GM18868 (cell line): ENCODE measurements around the gene LRMDA.

ENCODE experiments used
- ATAC-seq: cut with Tn5 transposase; IDR thresholded peaks from one replicate; pipeline ENCODE4 v1.9.1; 2021; ENCODE audit warnings: mild to moderate bottlenecking, moderate library complexity; ENCODE audit not compliant: unreplicated experiment

The LRMDA gene

DNA sequence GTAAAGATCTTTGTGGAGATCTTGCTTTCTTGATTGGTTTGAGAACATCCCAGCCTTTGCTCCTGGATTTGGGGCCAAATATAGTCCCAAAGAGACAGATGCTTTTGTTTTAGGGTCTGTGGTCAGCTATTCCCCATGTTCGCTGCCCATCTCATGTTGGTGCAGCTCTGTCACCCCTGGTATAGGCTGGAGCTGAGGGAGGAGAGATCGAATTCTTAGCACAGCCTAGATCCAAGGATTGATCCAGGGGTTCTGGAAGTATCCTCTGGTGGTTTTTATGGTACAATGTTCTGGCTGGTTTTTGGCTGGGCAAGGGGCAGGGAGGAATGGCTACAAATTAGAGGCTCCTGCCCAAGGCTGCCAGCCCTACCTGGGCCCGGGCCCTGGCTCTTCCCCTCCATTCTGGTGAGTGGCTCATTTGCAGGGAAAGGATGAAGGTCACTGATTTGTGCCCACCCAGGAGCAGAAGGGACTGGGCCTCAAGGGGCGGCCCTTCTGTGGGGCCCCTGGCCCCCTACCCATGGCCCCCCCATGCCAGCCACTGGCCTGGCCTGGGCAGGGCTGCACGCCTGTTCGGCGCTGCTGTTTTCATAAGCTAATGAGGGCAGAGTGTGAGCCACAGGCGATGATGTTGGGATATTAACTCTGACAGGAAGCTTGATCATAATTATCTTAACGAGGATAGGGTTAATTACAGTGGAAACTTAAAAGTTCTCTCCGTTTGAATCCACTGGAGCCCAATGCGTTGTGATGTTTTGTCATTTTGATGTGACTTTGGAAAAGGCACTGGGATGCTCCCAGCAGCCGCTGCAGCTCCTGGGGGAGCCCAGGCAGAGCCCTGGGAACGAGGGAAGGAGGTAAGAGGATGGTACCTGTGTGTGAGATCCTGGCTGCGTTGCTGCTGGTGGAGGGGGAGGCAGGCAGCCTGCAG lies 600.6 kb downstream of the LRMDA start:
- ATAC-seq = no peak

DNA sequence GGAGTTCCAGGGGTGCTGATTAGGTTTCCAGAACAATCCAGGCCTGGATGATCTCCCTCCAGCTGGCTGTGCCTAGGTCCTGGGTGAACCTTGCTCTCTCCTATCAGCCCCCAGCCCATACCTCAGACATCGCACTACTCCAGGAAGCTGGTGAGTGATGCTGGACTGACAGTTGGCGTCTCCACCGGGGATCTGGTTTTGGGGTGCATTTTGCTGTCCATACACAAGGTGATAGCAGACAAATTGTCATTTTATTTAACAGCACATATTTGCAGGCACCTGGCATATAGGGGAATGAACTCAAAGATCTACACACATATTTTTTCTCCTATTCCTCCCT lies 601.2 kb downstream of the LRMDA start:
- ATAC-seq = no peak

DNA sequence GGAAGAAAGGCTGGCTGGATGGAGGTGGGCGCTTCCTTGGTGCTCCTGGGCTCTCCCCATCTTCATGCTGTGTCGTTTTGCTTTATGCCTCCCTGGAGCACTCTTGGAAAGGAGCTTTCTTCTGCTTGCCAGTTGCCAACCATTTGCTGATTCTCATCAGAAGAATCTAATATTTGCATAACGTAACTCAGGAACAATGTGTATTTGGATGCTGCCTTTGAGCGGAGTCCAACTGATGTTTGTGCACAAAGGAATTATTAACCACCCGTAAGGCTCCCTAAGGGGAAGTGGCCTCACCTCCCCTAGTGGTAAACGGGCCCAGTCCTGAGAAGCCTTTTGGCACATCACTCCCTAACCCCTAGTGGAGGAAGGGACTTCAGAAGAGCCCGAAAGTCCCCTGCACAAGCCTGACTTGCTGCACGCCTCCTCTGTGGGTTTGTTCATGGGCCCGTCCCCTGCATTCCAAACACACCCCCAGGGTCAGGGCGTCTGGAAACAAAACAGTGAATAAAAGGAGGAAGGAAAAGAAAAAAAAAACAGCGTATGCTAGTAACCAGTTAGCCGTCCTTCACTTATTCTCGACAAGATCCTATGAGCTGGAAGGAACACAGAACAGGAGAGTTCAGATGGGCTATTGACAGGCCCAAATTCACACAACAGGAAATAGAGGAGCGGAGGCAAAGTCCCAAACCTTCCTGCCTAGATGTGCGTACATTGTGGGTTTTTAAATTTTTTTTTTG lies 602.2 kb downstream of the LRMDA start:
- no peak for ATAC-seq

DNA sequence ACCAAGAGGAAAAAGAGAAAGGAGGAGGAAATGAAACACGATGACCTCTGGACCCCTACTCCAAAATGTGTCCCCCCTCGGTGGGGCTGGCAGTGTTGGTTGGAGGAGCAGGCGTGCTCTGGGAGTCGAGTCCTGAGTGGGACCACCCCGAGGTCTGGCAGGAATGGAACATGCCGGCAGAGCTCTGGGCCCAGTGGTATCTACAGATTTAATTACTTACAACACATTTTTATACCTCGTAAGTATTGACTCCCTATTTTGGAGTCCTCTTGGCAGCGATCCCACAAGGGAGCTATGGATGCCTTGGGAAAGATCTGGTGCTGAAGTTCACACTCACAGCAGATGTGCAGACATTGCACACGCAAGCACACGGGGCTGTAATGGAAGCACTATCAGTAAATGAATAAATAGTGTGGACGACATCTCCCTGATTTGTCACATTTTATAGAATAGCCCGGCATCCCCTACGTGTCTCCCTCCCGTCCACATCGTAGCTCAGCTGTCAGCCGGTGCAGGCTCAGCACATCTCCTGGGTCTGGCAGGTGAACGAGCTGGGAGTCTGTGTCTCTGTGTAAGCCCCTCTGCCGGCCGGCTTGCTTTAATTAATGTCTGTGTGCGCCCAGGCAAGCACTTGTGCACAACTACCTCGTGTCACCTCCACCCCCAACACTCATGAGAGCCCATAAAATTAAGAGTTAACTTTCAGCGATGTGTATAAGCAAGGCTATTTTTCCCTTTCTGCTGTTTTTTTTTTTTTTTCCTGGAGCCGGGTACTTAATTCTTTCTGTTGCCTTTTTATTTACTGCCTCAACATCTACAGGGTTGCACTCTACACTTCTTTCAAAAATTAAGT lies 603.2 kb downstream of the LRMDA start:
- ATAC-seq = no peak

DNA sequence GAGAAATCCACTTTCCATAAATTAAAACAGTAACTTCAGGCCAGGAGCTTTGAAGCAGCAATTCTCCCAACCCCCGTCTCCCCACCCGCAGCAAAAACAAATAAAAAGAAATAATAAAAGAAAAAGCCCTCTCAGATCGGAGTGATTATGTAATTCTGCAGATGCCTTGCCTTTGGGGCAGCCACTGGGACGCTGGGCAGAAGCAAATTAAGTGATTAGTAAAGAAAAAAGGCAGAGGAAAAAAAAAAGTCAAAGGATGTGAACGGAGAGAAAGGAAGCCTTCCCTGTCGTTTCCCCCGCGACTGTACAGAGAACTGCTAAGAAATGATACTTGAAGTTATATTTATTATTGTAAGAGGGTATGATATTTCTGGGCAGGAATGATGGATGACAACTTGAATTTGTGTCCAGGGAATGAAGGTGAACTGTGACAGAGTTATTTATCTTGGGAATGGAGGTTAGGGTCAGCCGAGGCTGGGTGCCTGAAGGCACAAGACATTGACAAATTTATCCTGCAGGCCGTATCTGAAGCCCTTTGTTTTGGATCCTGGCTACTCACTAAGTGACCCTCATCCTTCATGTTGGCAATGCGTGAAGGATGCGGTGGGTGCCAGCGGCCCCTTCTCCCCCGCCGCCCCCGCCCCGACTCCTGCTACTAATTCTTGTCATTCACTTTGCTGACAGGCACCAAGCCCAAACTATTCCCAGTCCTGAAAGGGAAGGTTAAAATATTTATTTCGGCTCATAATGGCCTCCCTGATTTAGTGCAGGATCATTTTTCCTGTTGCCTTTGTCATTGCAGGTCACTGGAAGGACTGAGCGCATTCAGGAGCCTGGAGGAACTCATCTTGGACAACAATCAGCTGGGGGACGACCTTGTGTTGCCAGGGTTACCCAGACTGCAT lies 604.0 kb downstream of the LRMDA start:
- ATAC-seq = no peak

DNA sequence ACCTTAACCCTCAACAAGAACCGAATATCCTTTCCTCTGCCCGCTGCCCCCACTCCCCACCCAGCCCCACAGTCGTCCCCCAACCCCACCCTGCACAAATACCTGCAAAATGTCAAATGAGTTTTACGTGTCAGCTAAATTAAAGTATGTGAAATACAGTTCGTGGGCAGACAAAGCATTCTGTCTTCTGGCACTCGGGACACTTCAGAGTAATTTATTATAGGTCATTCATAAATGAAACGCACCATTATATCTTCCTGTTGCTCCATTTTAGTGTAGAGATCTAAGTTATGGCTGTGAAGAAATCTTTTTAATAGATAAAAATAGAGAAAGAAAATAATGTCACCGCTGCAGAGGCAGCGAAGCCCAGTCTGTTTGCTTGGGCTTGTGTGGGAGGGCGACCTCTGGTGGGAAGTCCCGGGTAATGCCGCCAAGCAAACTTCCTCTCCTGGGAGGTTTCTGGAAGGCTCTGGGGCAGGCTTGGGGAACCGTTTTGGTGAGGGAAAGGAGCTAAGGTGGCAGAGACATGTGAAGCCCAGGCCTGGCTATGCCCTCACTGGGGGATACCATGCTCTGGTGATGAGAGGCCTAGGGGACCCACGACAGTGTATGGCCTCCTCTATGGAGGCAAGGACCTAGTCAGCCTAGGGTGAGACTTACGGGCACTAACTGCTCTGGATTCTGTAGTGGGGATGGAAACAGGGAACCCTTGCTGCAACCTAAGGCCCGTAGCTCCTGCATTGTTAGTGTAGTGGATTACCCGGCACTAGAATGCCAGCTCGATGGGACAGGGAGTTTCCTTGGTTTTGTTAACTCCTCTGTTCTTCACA lies 604.9 kb downstream of the LRMDA start:
- ATAC-seq = peak; percentile 76

DNA sequence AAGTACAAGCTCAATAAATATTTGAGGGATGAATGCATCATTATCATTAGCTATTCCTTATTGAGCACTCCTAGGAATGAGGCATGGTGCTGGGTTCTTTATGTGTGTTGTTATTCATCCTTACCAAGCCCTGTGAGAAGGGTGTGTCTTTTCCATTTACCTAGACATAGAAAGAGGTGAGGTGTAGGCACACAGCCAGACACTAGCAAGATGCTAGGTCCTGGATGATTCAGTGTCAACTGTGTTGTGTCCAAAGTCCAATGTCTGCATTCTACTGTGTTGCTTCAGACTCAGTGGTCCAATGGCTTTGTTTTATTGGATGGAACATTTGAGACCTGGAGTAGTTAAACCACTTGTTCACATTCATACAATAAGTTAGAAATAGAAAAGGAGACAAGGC lies 605.5 kb downstream of the LRMDA start:
- ATAC-seq = no peak

DNA sequence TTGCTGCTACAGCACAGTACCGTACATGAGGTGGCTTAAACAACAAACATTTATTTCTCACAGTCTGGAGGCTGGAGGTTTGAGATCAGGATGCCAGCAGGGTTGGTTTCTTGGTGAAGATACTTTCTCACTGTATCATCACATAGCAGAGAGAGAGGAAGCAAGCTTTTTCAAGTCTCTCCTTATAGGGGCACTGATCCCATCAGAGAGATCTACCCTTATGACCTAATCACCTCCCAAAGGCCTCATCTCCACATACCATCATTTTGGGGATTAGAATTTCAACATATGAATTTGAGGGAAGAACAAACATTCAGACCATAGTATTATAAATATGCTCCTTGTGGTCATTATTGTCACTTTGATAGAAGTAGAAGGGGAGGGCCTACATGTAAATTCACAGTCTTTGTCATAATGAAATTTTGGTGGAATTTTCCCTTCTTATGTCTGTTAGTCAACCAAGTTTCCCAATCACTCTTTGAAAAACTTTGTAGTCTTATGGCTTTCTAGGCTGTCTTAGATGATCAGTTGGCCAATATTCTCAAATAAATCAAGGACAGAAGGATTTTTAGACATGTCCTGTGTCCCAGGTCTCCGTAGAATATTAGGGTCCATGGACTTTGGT lies 606.2 kb downstream of the LRMDA start:
- ATAC-seq = no peak

DNA sequence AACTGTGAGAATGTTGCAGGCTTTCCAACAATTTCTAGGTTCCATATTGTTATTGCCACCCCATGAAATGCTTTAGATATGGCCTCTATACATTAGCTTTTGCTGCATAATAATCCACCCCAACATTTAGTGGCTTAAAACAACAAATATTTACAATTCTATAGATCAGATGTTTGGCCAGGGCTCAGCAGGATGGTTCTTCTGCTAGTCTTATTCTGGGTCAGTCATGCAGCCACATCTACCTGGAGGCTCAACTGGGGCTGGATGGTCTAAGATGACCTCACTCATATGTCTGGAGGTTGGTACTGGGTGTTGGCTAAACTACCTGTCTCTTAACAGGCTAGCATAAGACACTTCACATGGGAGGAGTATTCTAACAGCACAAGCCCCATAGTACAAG lies 607.3 kb downstream of the LRMDA start:
- no peak for ATAC-seq

DNA sequence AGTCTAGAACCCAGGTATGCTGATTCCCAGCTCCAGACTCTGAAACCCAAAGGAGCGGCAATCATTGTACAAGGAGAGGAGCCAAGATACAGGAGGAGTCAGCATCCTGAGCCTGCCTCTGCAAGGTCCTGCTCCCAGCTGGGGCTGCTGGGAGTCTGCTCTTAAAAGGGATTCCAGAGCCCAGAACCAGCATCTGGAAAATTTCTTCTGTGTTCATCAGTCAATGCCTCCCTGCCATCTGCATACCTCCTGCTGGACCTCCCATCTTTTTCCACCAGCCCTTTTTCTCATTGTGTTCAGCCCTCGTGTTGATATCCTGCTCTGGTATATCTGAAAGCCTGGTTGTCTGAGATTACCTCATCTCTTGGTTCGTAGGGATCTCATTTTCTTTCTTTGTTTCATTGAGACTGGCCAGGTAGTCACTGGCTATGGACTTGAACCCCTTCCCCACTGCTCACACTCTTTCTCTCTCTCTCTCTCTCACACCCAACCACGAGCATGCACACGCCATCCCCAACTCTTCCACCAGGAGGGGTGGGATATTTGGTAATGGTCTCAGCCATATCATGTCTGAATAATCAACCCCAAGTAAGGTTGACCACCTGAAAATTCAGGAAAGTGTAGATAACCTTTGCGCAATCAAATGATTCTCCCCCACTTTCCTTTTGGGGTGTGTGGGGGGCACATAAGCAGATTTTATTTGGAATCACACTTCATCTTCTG lies 608.8 kb downstream of the LRMDA start:
- ATAC-seq = no peak

DNA sequence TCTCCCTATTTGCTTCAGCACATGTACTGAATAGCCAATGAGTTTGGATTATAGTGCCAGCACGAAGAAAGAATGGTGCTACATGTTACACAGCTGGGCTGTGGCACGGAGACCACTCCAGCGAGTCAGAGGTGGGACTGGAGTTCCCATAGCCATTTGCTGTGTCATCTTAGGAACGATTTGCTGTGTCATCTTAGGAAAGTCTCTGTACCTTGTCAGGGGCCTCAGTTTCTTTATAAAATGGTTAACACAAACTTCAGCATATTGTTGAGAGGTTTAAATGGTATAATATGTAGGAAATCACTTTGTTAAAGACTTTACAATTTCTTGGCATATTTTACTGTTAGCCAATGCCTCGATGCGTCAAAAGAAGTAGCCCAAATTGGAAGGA lies 609.4 kb downstream of the LRMDA start:
- no peak for ATAC-seq

DNA sequence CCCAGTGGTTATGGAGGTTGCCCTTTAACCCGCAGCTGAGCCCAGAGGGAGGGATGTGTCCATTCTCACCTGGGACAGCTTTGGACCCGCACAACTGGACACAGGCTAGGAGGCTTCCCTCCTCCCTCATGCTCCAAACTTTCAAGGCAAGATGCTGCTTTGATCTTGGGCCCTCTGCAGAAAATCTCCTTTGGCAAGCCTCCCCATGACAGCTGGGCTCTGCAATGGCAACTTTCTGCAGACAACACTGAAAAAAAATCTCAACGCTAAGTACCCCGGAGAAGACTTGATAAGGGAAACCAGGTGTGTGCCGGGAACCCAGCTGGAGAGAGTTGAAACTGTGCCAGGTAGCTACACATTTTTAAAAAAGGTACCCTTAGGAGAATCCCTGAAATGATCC lies 610.1 kb downstream of the LRMDA start:
- ATAC-seq = no peak

DNA sequence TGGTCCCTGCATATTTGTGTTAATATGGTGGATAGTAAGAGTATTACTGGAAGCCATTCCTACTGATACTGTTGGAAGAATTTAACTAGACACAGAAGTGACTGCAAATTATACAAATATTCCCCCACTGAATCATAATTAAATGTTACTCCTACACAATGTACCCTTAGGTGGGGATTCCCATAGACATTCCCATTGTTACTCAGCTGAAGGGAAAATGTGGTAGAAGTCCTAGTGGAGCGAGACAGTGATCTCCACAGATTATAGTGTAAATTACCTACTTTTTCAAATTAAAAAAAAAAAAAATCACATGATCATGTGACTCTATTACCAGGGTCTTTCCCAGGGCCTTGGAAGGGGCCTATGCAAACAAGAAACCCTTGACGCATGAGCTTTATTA lies 611.8 kb downstream of the LRMDA start:
- ATAC-seq = no peak

DNA sequence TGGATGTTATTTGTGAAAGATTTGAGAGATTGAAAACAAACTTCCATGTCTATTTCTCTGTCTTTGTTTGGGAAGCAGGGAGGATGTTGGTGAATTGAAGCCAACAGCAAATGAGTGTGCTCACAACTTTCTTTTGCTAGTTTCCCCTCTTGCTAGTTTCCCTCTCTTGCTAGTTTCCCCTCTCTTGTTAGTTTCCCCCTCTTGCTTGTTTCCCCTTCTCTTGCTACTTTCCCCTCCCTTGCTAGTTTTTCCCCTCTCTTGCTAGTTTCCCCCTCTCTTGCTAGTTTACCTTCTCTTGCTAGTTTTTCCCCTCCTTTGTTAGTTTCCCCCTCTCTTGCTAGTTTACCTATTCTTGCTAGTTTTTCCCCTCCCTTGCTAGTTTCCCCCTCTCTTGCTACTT lies 613.3 kb downstream of the LRMDA start:
- no peak for ATAC-seq

DNA sequence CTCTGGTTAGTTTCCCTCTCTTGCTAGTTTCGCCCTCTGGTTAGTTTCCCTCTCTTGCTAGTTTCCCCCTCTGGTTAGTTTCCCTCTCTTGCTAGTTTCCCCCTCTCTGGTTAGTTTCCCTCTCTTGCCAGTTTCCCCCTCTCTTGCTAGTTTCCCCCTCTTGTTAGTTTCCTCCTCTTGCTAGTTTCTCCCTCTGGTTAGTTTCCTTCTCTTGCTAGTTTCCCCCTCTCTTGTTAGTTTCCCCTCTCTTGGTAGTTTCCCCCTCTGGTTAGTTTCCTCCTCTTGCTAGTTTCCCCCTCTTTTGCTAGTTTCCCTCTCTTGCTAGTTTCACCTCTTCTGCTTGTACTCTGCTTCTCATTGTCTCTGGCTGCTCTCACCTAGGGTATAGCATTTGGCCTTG lies 613.8 kb downstream of the LRMDA start:
- ATAC-seq = no peak

DNA sequence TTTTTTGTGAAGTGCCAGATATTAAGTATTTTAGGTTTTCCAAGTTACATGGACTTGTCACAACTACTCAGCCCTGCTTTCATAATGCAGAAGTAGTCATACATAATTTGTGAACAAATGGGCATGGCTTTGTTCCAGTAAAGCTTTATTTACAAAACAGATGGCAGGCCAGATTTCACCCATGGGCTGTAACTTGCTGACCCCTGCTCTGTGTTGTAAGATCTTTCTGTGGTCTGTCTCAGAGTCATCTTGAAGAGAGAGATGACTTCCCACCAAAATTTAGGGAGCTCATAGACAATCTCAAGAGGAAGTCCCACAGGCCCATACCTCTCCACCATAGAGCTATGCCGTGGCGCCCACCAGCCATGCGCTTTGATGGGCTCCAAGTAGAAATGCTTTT lies 616.1 kb downstream of the LRMDA start:
- ATAC-seq = no peak

DNA sequence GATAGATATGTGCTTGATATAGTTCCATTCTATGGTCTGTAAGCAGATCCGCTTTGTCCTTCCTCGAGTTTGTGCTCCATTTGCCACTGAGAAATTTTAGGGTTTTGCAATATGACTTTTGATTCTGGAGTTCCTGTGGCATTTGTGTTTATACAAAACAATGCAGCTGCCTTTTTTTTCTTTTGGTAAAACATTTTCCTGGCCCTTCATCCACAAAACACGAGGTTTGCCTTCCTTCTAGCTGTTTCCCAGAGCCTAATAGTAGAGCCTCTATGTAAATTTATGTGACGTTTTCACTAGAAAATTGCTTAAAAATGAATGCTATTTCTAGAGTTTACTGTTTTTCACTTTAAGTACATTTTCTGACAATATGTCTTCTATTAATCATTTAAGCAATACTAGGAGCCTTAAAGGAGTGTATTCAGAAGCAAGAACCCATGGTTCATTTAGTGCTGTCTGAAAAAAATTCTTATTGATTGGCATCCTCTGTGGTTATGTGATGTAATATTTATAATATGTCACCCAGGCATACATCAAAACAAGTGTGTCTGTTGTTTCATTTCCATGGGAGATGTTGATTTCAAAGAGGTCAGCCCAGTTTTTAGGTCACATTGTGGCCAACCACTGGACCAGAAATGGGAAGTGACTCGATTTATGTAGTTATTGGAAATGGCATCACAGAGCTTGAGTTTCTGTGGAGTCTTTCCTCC lies 618.3 kb downstream of the LRMDA start:
- ATAC-seq = no peak

DNA sequence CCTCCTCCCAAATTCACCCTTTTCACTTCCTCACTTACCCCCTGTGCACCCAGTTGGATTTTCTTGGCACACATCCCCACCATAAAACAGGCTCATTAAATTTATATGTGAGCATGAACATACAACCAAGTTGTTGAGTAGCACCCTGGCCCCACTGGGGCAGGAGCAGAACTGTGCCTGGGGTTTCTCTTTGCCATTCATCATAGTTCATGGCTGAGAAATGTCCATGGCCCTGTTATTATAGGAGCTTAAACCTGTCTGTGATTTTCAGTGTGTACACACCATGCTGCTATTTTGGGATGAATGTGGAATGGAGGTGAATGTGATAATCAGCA lies 618.8 kb downstream of the LRMDA start:
- ATAC-seq = no peak
